ENCODE measurements around the gene CAPN10. TPM values are rescaled to one million over a fixed set of nuclear protein-coding genes. Genes with fewer than 3 reads are reported as not detected.
"Not testable (repeated sequence)": the region's sequence is repeated elsewhere in the genome, so short reads cannot be mapped to it uniquely, and the experiment has no call there.

CAPN10 gene
- total RNA-seq, 1 donor from 2014 or later: 49.6 TPM

DNA sequence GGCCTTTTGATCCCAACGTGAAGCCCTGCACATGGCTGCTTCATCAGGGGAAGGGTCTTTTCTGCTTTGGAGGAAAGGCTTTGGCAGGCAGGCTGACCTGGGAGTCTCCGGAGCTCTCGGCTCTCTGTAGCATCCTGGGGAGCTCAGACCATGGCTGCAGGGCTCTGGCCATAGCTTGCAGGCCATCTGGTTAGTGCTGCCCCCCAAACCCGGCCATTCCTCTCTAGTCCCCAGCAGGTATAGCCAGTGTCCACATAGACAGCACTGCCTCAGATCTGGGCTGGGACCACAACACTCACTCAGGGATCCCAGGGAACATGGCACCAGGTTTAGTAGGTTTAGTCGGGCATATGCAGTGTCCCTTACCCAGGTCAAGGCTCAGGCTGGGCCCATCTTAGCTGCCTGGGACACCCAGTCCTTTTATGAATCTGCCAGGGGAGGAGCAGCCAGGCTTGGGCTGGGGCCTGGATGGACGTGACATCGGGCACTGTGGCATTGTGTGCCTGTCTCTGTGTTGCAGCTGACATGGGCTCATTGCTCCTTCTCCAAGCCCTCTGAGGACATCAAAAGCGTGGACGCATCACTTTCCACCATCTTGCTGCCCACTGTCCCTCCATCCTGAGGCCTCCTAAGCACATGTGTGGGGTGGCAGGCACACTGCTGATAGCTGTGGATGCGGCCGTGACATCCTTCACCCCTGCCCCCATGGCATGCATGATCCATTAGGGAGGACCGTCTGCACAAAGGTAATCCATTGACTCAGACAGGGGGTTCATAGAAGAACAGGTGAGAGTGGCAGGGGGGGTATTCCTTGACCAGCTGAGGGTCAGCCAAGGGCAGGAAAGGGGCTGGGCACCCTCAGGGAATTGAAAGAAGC is 19.6 kb downstream of the CAPN10 start:
- peaks cover 8% of the 10 kb centered on the region for H3K36me3 Mint-ChIP-seq (ENCODE audit: low read depth)
- no peak overlapping the region for H3K27ac Mint-ChIP-seq
- peaks cover 10% of the 10 kb centered on the region for H3K4me1 Mint-ChIP-seq (ENCODE audit: low read depth)
- DNase-seq (ENCODE audit: low spot score): no peak
- H3K27me3 Mint-ChIP-seq (ENCODE audit: low read depth): no peaks in the 10 kb centered on the region
- H3K9me3 Mint-ChIP-seq: no peaks in the 10 kb centered on the region
- intact Hi-C loops (cut with micrococcal nuclease): no loop called here
- no peak overlapping the region for H3K4me3 Mint-ChIP-seq (ENCODE audit: low read depth)

- H3K4me1 Mint-ChIP-seq (ENCODE audit: low read depth): peaks cover 20% of the 10 kb centered on the region
- peaks cover 1% of the 10 kb centered on the region for H3K9me3 Mint-ChIP-seq
- no peaks in the 10 kb centered on the region for H3K27me3 Mint-ChIP-seq (ENCODE audit: low read depth)
- peaks cover 27% of the 10 kb centered on the region for H3K36me3 Mint-ChIP-seq (ENCODE audit: low read depth)
- DNase-seq (ENCODE audit: low spot score): no peak
- H3K4me3 Mint-ChIP-seq (ENCODE audit: low read depth): peak overlapping the region; percentile 64
- H3K27ac Mint-ChIP-seq: peak overlapping the region; percentile 85
- intact Hi-C loops (cut with micrococcal nuclease): loop anchor here (1.0 kb wide), 1 partner anchor 14 kb away; the partner anchor contains the start of gene GPR35
Measured at GRCh38 chr2:240611601-240612210, 25.2 kb downstream of the CAPN10 start.

- intact Hi-C loops (cut with micrococcal nuclease): loop anchor here (1.0 kb wide), 1 partner anchor 8 kb away; no protein-coding TSS in a partner anchor
- H3K9me3 Mint-ChIP-seq: peaks cover 11% of the 10 kb centered on the region
Measured at GRCh38 chr2:240613781-240614180, 27.2 kb downstream of the CAPN10 start.

DNA sequence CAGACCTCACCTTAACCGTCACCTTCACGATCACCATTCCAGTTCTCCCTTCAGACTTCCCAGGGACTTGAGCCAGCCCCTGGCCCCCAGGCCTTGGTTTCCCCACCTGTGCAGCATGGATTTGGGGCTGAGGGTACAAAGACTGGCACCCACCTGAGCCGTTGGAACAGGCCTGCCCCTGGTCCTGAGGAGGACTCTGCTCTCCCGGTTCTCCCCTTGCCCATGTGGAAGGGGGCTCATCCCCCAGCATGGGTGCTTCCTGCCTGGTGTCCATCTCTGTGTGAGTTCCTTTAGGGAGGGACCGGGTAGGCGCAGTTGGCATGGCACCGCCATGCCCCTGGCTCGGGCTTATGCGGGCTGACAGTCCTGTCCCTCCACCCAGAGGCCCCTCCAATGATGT is 27.9 kb downstream of the CAPN10 start:
- peaks cover 11% of the 10 kb centered on the region for H3K9me3 Mint-ChIP-seq
- no peak for DNase-seq (ENCODE audit: low spot score)
- no peak overlapping the region for H3K27ac Mint-ChIP-seq
- intact Hi-C loops (cut with micrococcal nuclease): no loop called here
- H3K36me3 Mint-ChIP-seq (ENCODE audit: low read depth): peaks cover 44% of the 10 kb centered on the region
- no peaks in the 10 kb centered on the region for H3K27me3 Mint-ChIP-seq (ENCODE audit: low read depth)
- H3K4me3 Mint-ChIP-seq (ENCODE audit: low read depth): no peak overlapping the region
- H3K4me1 Mint-ChIP-seq (ENCODE audit: low read depth): peaks cover 21% of the 10 kb centered on the region

More at GRCh38 chr2:240613781-240614180, 27.2 kb downstream of the CAPN10 start:
- no peak for DNase-seq (ENCODE audit: low spot score)
- no peak overlapping the region for H3K27ac Mint-ChIP-seq
- H3K4me3 Mint-ChIP-seq (ENCODE audit: low read depth): no peak overlapping the region
- peaks cover 42% of the 10 kb centered on the region for H3K36me3 Mint-ChIP-seq (ENCODE audit: low read depth)
- peaks cover 20% of the 10 kb centered on the region for H3K4me1 Mint-ChIP-seq (ENCODE audit: low read depth)
- H3K27me3 Mint-ChIP-seq (ENCODE audit: low read depth): no peaks in the 10 kb centered on the region

GRCh38 chr2:240615396-240615795 is 28.9 kb downstream of the CAPN10 start:
- H3K4me3 Mint-ChIP-seq (ENCODE audit: low read depth): no peak overlapping the region
- peaks cover 28% of the 10 kb centered on the region for H3K4me1 Mint-ChIP-seq (ENCODE audit: low read depth)
- intact Hi-C loops (cut with micrococcal nuclease): no loop called here

DNA sequence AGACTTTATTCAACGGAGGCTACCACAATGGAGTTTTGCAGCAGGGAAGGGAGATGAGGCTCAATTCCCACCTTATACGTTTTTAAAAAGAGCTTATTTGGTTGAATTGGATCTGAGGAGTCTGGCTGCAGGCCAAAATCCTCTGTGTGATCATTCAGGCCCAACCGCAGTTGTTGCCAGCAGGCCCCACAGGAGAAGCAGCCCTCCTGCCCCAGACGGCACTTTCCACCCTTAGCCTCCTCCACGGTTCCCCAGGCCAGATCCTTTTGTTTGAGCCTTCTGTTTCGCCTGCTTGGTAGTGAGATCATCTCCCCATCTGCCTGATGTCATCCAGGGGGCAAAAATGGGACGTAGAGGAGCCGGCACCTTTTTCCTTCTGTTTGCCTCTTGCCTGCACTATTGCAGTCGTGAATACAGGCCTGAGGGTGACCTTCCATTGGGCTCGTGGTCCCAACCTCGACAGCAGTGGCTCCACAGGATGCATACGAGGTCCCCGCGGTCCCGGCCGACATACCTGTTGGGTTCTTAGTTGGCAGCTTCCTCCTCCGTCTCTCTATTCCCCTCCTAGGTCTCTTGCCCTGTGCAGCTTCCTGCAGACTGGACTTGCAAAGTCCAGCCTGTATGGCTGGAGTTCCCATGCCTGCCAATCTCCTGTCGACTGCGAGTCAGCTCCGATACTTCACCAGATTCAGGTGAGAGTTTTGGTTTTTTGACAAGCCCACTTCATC is 29.4 kb downstream of the CAPN10 start:
- H3K36me3 Mint-ChIP-seq (ENCODE audit: low read depth): peaks cover 45% of the 10 kb centered on the region
- DNase-seq (ENCODE audit: low spot score): no peak
- peaks cover 11% of the 10 kb centered on the region for H3K9me3 Mint-ChIP-seq
- H3K4me1 Mint-ChIP-seq (ENCODE audit: low read depth): peaks cover 31% of the 10 kb centered on the region
- H3K27ac Mint-ChIP-seq: peak overlapping the region; percentile 51
- no peak overlapping the region for H3K4me3 Mint-ChIP-seq (ENCODE audit: low read depth)
- intact Hi-C loops (cut with micrococcal nuclease): no loop called here
- no peaks in the 10 kb centered on the region for H3K27me3 Mint-ChIP-seq (ENCODE audit: low read depth)

More at GRCh38 chr2:240615396-240615795, 28.9 kb downstream of the CAPN10 start:
- peak overlapping the region; percentile 51 for H3K27ac Mint-ChIP-seq
- no peaks in the 10 kb centered on the region for H3K27me3 Mint-ChIP-seq (ENCODE audit: low read depth)
- no peak for DNase-seq (ENCODE audit: low spot score)
- H3K36me3 Mint-ChIP-seq (ENCODE audit: low read depth): peaks cover 45% of the 10 kb centered on the region
- peaks cover 11% of the 10 kb centered on the region for H3K9me3 Mint-ChIP-seq

GRCh38 chr2:240616860-240617666 is 30.5 kb downstream of the CAPN10 start:
- H3K27ac Mint-ChIP-seq; H3K27me3 Mint-ChIP-seq (ENCODE audit: low read depth); H3K4me3 Mint-ChIP-seq (ENCODE audit: low read depth); intact Hi-C loops (cut with micrococcal nuclease); DNase-seq (ENCODE audit: low spot score): not testable (repeated sequence)
- peaks cover 11% of the 10 kb centered on the region for H3K9me3 Mint-ChIP-seq
- peaks cover 30% of the 10 kb centered on the region for H3K4me1 Mint-ChIP-seq (ENCODE audit: low read depth)
- H3K36me3 Mint-ChIP-seq (ENCODE audit: low read depth): peaks cover 35% of the 10 kb centered on the region

GRCh38 chr2:240618776-240619175 is 32.2 kb downstream of the CAPN10 start:
- no peaks in the 10 kb centered on the region for H3K27me3 Mint-ChIP-seq (ENCODE audit: low read depth)
- no peak overlapping the region for H3K27ac Mint-ChIP-seq
- H3K9me3 Mint-ChIP-seq: peaks cover 11% of the 10 kb centered on the region
- intact Hi-C loops (cut with micrococcal nuclease): no loop called here
- peaks cover 41% of the 10 kb centered on the region for H3K36me3 Mint-ChIP-seq (ENCODE audit: low read depth)
- no peak for DNase-seq (ENCODE audit: low spot score)
- H3K4me3 Mint-ChIP-seq (ENCODE audit: low read depth): no peak overlapping the region
- peaks cover 40% of the 10 kb centered on the region for H3K4me1 Mint-ChIP-seq (ENCODE audit: low read depth)

GRCh38 chr2:240619506-240620148 is 33.1 kb downstream of the CAPN10 start:
- DNase-seq (ENCODE audit: low spot score): no peak
- intact Hi-C loops (cut with micrococcal nuclease): no loop called here
- H3K36me3 Mint-ChIP-seq (ENCODE audit: low read depth): peaks cover 41% of the 10 kb centered on the region
- no peak overlapping the region for H3K4me3 Mint-ChIP-seq (ENCODE audit: low read depth)
- peak overlapping the region; percentile 83 for H3K27ac Mint-ChIP-seq
- peaks cover 47% of the 10 kb centered on the region for H3K4me1 Mint-ChIP-seq (ENCODE audit: low read depth)
- H3K27me3 Mint-ChIP-seq (ENCODE audit: low read depth): no peaks in the 10 kb centered on the region
- peaks cover 11% of the 10 kb centered on the region for H3K9me3 Mint-ChIP-seq

GRCh38 chr2:240620149-240620731 is 33.7 kb downstream of the CAPN10 start:
- Mint-ChIP-seq H3K4me1 (ENCODE audit: low read depth) (peaks cover 53% of the 10 kb centered on the region), H3K27ac (peak overlapping the region; percentile 83)

DNA sequence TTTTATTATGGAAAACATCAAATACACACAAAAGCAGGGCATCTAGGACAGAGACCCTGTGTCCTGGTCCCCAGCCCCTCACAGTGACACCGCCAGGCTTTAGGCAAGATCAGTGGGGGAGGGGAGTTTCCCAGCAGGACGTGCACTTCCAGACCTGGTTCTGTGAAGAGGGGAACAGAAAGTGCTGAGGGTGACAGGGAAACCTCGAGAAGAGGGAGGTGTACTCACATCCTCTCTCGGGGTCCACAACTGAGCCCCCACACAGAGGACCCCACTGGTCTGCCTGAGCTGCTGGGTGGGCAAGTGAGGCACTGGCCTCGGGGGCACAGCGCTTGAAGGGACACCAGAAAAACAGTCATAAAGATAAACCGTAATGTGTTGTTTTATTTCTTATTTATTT is 34.3 kb downstream of the CAPN10 start:
- Mint-ChIP-seq H3K4me1 (ENCODE audit: low read depth) (peaks cover 55% of the 10 kb centered on the region), H3K36me3 (ENCODE audit: low read depth) (peaks cover 36% of the 10 kb centered on the region), H3K27ac (peak overlapping the region; percentile 77), H3K9me3 (peaks cover 11% of the 10 kb centered on the region), H3K27me3 (ENCODE audit: low read depth) (no peaks in the 10 kb centered on the region), H3K4me3 (ENCODE audit: low read depth) (no peak overlapping the region)
- intact Hi-C loops (cut with micrococcal nuclease): loop anchor here (1.0 kb wide), 3 partner anchors 8 to 55 kb away; partner anchors contain the start of gene CAPN10
- no peak for DNase-seq (ENCODE audit: low spot score)

More at GRCh38 chr2:240620149-240620731, 33.7 kb downstream of the CAPN10 start:
- Mint-ChIP-seq H3K36me3 (ENCODE audit: low read depth) (peaks cover 41% of the 10 kb centered on the region), H3K4me3 (ENCODE audit: low read depth) (no peak overlapping the region), H3K27me3 (ENCODE audit: low read depth) (no peaks in the 10 kb centered on the region), H3K9me3 (peaks cover 11% of the 10 kb centered on the region)
- intact Hi-C loops (cut with micrococcal nuclease): no loop called here
- no peak for DNase-seq (ENCODE audit: low spot score)

Measured in activated T-helper 2 cell treated with anti-CD3 and anti-CD28 coated beads, Interferon-gamma antibody, Interleukin-2, Interleukin-4, amounts not matched to agents 10 μg/mL and 5 μg/mL and 100 μg/mL, durations not matched to agents 14 hours and 24 hours and 36 hours (primary cell).